Osteocyte (in vitro differentiated cells): ENCODE measurements around the gene ATP6V0C. TPM values are rescaled to one million over a fixed set of nuclear protein-coding genes. Genes with fewer than 3 reads are reported as not detected.

Experiments used
- DNase-seq: peaks from one replicate; pipeline ENCODE4 v3.0.0; 2021; ENCODE audit warnings: mixed read lengths; ENCODE audit not compliant: unreplicated experiment; ENCODE audit errors: extremely low spot score
- H3K27ac Mint-ChIP-seq: one replicate; pipeline ENCODE4 v1.8.0; 2021; ENCODE audit warnings: mild to moderate bottlenecking, mixed read lengths; ENCODE audit not compliant: unreplicated experiment
- H3K27me3 Mint-ChIP-seq: one replicate; pipeline ENCODE4 v1.8.0; 2021; ENCODE audit warnings: mixed read lengths; ENCODE audit not compliant: unreplicated experiment
- H3K36me3 Mint-ChIP-seq: one replicate; pipeline ENCODE4 v1.8.0; 2021; ENCODE audit warnings: mixed read lengths; ENCODE audit not compliant: unreplicated experiment
- H3K4me1 Mint-ChIP-seq: one replicate; pipeline ENCODE4 v1.8.0; 2021; ENCODE audit warnings: mixed read lengths; ENCODE audit not compliant: unreplicated experiment
- H3K4me3 Mint-ChIP-seq: one replicate; pipeline ENCODE4 v1.8.0; 2021; ENCODE audit warnings: mild to moderate bottlenecking, moderate library complexity, mixed read lengths; ENCODE audit not compliant: unreplicated experiment
- H3K9me3 Mint-ChIP-seq: one replicate; pipeline ENCODE4 v1.8.0; 2021; ENCODE audit warnings: mixed read lengths; ENCODE audit not compliant: unreplicated experiment
- CTCF ChIP-seq: fragments of 200-600 bp; sonication (generic); IDR thresholded peaks from 2 replicates; pipeline ENCODE4 v1.5.0; 2021; ENCODE audit warnings: antibody characterized with exemption, mild to moderate bottlenecking, moderate library complexity
- total RNA-seq: library from RNA; stranded (reverse); gene quantifications from 2 replicates; pipeline ENCODE4 v1.2.1, GENCODE V29; 2021

ATP6V0C gene
- total RNA-seq, 1 donor from 2014 or later: 208 TPM

GRCh38 chr16:2493605-2494004 lies 20.1 kb upstream of the ATP6V0C start:
- DNase-seq: no peak
- Mint-ChIP-seq H3K9me3 (no peaks in the 10 kb centered on the region), H3K4me1 (peaks cover 5% of the 10 kb centered on the region), H3K4me3 (no peak overlapping the region), H3K27ac (no peak overlapping the region), H3K36me3 (peaks cover 9% of the 10 kb centered on the region), H3K27me3 (no peaks in the 10 kb centered on the region)
- TF ChIP-seq CTCF: no peak

GRCh38 chr16:2494616-2495015 lies 19.1 kb upstream of the ATP6V0C start:
- no peak overlapping the region for H3K27ac Mint-ChIP-seq
- no peak for TF ChIP-seq CTCF
- no peak overlapping the region for H3K4me3 Mint-ChIP-seq
- DNase-seq: no peak
- H3K4me1 Mint-ChIP-seq: peaks cover 5% of the 10 kb centered on the region
- H3K36me3 Mint-ChIP-seq: peaks cover 9% of the 10 kb centered on the region
- H3K9me3 Mint-ChIP-seq: no peaks in the 10 kb centered on the region
- H3K27me3 Mint-ChIP-seq: no peaks in the 10 kb centered on the region

GRCh38 chr16:2495041-2495440 lies 18.7 kb upstream of the ATP6V0C start:
- peaks cover 5% of the 10 kb centered on the region for H3K4me1 Mint-ChIP-seq
- no peak for TF ChIP-seq CTCF
- no peak for DNase-seq
- H3K4me3 Mint-ChIP-seq: no peak overlapping the region
- no peak overlapping the region for H3K27ac Mint-ChIP-seq
- peaks cover 9% of the 10 kb centered on the region for H3K36me3 Mint-ChIP-seq
- no peaks in the 10 kb centered on the region for H3K9me3 Mint-ChIP-seq
- H3K27me3 Mint-ChIP-seq: no peaks in the 10 kb centered on the region

- Mint-ChIP-seq H3K9me3 (no peaks in the 10 kb centered on the region), H3K36me3 (peaks cover 9% of the 10 kb centered on the region), H3K4me1 (peaks cover 5% of the 10 kb centered on the region), H3K27ac (no peak overlapping the region), H3K4me3 (no peak overlapping the region), H3K27me3 (no peaks in the 10 kb centered on the region)
- DNase-seq: no peak
- no peak for TF ChIP-seq CTCF
Observed at GRCh38 chr16:2496223-2497115, 17.3 kb upstream of the ATP6V0C start.

- Mint-ChIP-seq H3K27me3 (no peaks in the 10 kb centered on the region), H3K4me3 (no peak overlapping the region), H3K9me3 (no peaks in the 10 kb centered on the region), H3K27ac (no peak overlapping the region), H3K36me3 (peaks cover 9% of the 10 kb centered on the region), H3K4me1 (peaks cover 11% of the 10 kb centered on the region)
- DNase-seq: no peak
- TF ChIP-seq CTCF: no peak
Observed at GRCh38 chr16:2497116-2497630, 16.6 kb upstream of the ATP6V0C start.
